ENCODE data around the gene GBX1.

GBX1 gene

GRCh38 chr7:151116603-151117440 is 50.7 kb downstream of the GBX1 start:
- in situ Hi-C loops (cut with MboI; ENCODE audit: low sequenced_read_pairs), result no loop called here

GRCh38 chr7:151115836-151116418 is 51.6 kb downstream of the GBX1 start:
- in situ Hi-C loops (cut with MboI; ENCODE audit: low sequenced_read_pairs), result no loop called here

- in situ Hi-C loops (cut with MboI; ENCODE audit: low sequenced_read_pairs), result no loop called here
Observed at GRCh38 chr7:151115121-151115835, 52.2 kb downstream of the GBX1 start.

GRCh38 chr7:151114151-151115090 is 53.1 kb downstream of the GBX1 start:
- in situ Hi-C loops (cut with MboI; ENCODE audit: low sequenced_read_pairs), result no loop called here

- in situ Hi-C loops (cut with MboI; ENCODE audit: low sequenced_read_pairs), result no loop called here
Observed at GRCh38 chr7:151113344-151114150, 53.9 kb downstream of the GBX1 start.

GRCh38 chr7:151110941-151111645 is 56.4 kb downstream of the GBX1 start:
- in situ Hi-C loops (cut with MboI; ENCODE audit: low sequenced_read_pairs), result no loop called here

- in situ Hi-C loops (cut with MboI; ENCODE audit: low sequenced_read_pairs), result no loop called here
Observed at GRCh38 chr7:151110236-151110940, 57.1 kb downstream of the GBX1 start.

- in situ Hi-C loops (cut with MboI; ENCODE audit: low sequenced_read_pairs), result no loop called here
Observed at GRCh38 chr7:151109094-151110048, 58.1 kb downstream of the GBX1 start.

GRCh38 chr7:151107882-151108281 is 59.6 kb downstream of the GBX1 start:
- in situ Hi-C loops (cut with MboI; ENCODE audit: low sequenced_read_pairs), result no loop called here

- in situ Hi-C loops (cut with MboI; ENCODE audit: low sequenced_read_pairs), result no loop called here
Observed at GRCh38 chr7:151104411-151105235, 62.9 kb downstream of the GBX1 start.

- in situ Hi-C loops (cut with MboI; ENCODE audit: low sequenced_read_pairs), result no loop called here
Observed at GRCh38 chr7:151103973-151104372, 63.5 kb downstream of the GBX1 start.

GRCh38 chr7:151102991-151103390 is 64.5 kb downstream of the GBX1 start:
- in situ Hi-C loops (cut with MboI; ENCODE audit: low sequenced_read_pairs), result no loop called here

- in situ Hi-C loops (cut with MboI; ENCODE audit: low sequenced_read_pairs), result no loop called here
Observed at GRCh38 chr7:151101621-151102396, 65.7 kb downstream of the GBX1 start.

GRCh38 chr7:151100921-151101320 is 66.6 kb downstream of the GBX1 start:
- in situ Hi-C loops (cut with MboI; ENCODE audit: low sequenced_read_pairs), result no loop called here

- in situ Hi-C loops (cut with MboI; ENCODE audit: low sequenced_read_pairs), result no loop called here
Observed at GRCh38 chr7:151099486-151100211, 67.8 kb downstream of the GBX1 start.
